HCT116 (cell line): Measurements from ENCODE around the gene PRKACG. TPM values are rescaled to one million over a fixed set of nuclear protein-coding genes. Genes with fewer than 3 reads are reported as not detected.

Experiments used
- ATAC-seq: fragments of 200-7000 bp; cut with Tn5 transposase; 2 replicates; pipeline ENCODE4 v1.9.1; 2020; ENCODE audit warnings: mild to moderate bottlenecking, moderate library complexity
- BruUV-seq: library from RNA; stranded (reverse); fragments of 400-500 nt; replicated peaks from 2 replicates; lab custom pipeline; 2021; lab: Mats Ljungman, UMichigan
- CTCF ChIA-PET: fragments of 300-600 bp; sonication (Branson Sonifier 250); formaldehyde crosslinking; loops from one replicate; lab custom pipeline; 2021; ENCODE audit warnings: antibody characterized with exemption; lab: Charles Lee
- POLR2A ChIA-PET: fragments of 300-600, 350-600 bp; sonication (Branson Sonifier 250); formaldehyde crosslinking; loops from one replicate; lab custom pipeline; 2021; ENCODE audit warnings: antibody characterized with exemption; lab: Charles Lee
- RAD21 ChIA-PET, 2 experiments: fragments of 300-600 bp; sonication (Branson Sonifier 250); formaldehyde crosslinking; loops; one replicate each; lab custom pipeline; 2023; ENCODE audit warnings: low total read pairs in 2 of 2; ENCODE audit not compliant: uncharacterized antibody in 2 of 2, unreplicated experiment in 2 of 2, low non-redundant PET in 1 of 2; lab: Charles Lee
- DNase-seq: peaks from one replicate; pipeline ENCODE4 v3.0.0-alpha.2; 2010; ENCODE audit warnings: low read depth, low spot score
- H2AFZ ChIP-seq: fragments of 200-600 bp; shearing (Covaris generic), sonication (generic); 2 replicates; pipeline ENCODE4 v1.6.1; 2017; ENCODE audit warnings: low read depth, mixed run types, mixed read lengths, antibody characterized with exemption, low read length; ENCODE audit not compliant: poor library complexity, severe bottlenecking
- H3K27ac ChIP-seq: 2 replicates; pipeline ENCODE4 v1.5.1; 2012; ENCODE audit warnings: low read depth, low read length
- H3K27me3 ChIP-seq: fragments of 200-600 bp; sonication (generic); 2 replicates; pipeline ENCODE4 v1.6.1; 2016; ENCODE audit warnings: mixed run types, low read length, mixed read lengths; ENCODE audit not compliant: insufficient read depth
- H3K36me3 ChIP-seq, 2 experiments: fragments of 200-500 bp in 1 of 2; fragments of 200-600 bp in 1 of 2; sonication (Bioruptor generic) in 1 of 2; sonication (generic) in 1 of 2; 2 replicates each; pipeline versions ENCODE4 v1.5.1 to v1.6.1; 2014 to 2016; ENCODE audit warnings: low read length in 2 of 2, inconsistent platforms in 1 of 2, mixed read lengths in 1 of 2, mixed run types in 1 of 2; ENCODE audit not compliant: insufficient read depth in 2 of 2, control insufficient read depth in 1 of 2
- H3K4me1 ChIP-seq, 2 experiments: fragments of 200-600 bp in 1 of 2; sonication (generic) in 1 of 2; 2 replicates each; pipeline versions ENCODE4 v1.5.1 to v1.6.1; 2012 to 2017; ENCODE audit warnings: low read length in 2 of 2, inconsistent platforms in 1 of 2, mild to moderate bottlenecking in 1 of 2, mixed read lengths in 1 of 2, mixed run types in 1 of 2, moderate library complexity in 1 of 2; ENCODE audit not compliant: insufficient read depth in 2 of 2, control insufficient read depth in 1 of 2
- H3K4me2 ChIP-seq: fragments of 200-600 bp; sonication (generic); 2 replicates; pipeline ENCODE4 v1.6.1; 2017; ENCODE audit warnings: mixed run types, low read length, mixed read lengths
- H3K4me3 ChIP-seq, 2 experiments: fragments of 200-600 bp in 1 of 2; sonication (generic) in 1 of 2; replicated peaks in 1 of 2; 2 replicates each; pipeline ENCODE4 v1.5.1; 2011 to 2016; ENCODE audit warnings: low read length in 2 of 2, control low read depth in 1 of 2, low read depth in 1 of 2, mild to moderate bottlenecking in 1 of 2, mixed read lengths in 1 of 2, mixed run types in 1 of 2
- H3K79me2 ChIP-seq: fragments of 200-600 bp; sonication (generic); 2 replicates; pipeline ENCODE4 v1.6.1; 2017; ENCODE audit warnings: mild to moderate bottlenecking, mixed run types, low read length, moderate library complexity, mixed read lengths; ENCODE audit not compliant: insufficient read depth
- H3K9ac ChIP-seq: fragments of 200-600 bp; sonication (generic); 2 replicates; pipeline ENCODE4 v1.6.1; 2016; ENCODE audit warnings: low read length, mixed read lengths
- H3K9me2 ChIP-seq: fragments of 200-600 bp; sonication (generic), shearing (Covaris generic); 2 replicates; pipeline ENCODE4 v1.6.1; 2017; ENCODE audit warnings: mixed run types, mild to moderate bottlenecking, moderate library complexity; ENCODE audit not compliant: insufficient read depth
- H3K9me3 ChIP-seq, 2 experiments: fragments of 200-500 bp in 1 of 2; fragments of 200-600 bp in 1 of 2; sonication (Bioruptor generic) in 1 of 2; sonication (generic) in 1 of 2; 2 replicates each; pipeline ENCODE4 v1.6.1; 2014 to 2017; ENCODE audit warnings: low read length in 2 of 2, mixed read lengths in 2 of 2, inconsistent platforms in 1 of 2, low read depth in 1 of 2, mild to moderate bottlenecking in 1 of 2, mixed run types in 1 of 2, moderate library complexity in 1 of 2; ENCODE audit not compliant: control insufficient read depth in 1 of 2, insufficient read depth in 1 of 2
- H4K20me1 ChIP-seq: fragments of 200-600 bp; sonication (generic), shearing (Covaris generic); 2 replicates; pipeline ENCODE4 v1.6.1; 2017; ENCODE audit warnings: mixed run types, mild to moderate bottlenecking, moderate library complexity; ENCODE audit not compliant: insufficient read depth
- ATF3 ChIP-seq: IDR thresholded peaks from 2 replicates; pipeline ENCODE4 v1.6.1; 2012
- CEBPB ChIP-seq: IDR thresholded peaks from 2 replicates; pipeline ENCODE4 v1.6.1; 2012; ENCODE audit warnings: low read depth
- EGR1 ChIP-seq: IDR thresholded peaks from 2 replicates; pipeline ENCODE4 v1.6.1; 2012; ENCODE audit warnings: low read depth
- ELF1 ChIP-seq: IDR thresholded peaks from 2 replicates; pipeline ENCODE4 v1.6.1; 2012; ENCODE audit warnings: low read depth, borderline replicate concordance
- EZH2 ChIP-seq: fragments of 200-600 bp; sonication (generic); IDR thresholded peaks from 2 replicates; pipeline ENCODE4 v1.6.1; 2017; ENCODE audit warnings: antibody characterized with exemption, mixed run types
- MAX ChIP-seq: IDR thresholded peaks from 2 replicates; pipeline ENCODE4 v1.6.1; 2012
- POLR2A ChIP-seq: IDR thresholded peaks from 2 replicates; pipeline ENCODE4 v1.7.0; 2011; ENCODE audit warnings: borderline replicate concordance; ENCODE audit not compliant: insufficient read depth, insufficient read length; ENCODE audit errors: extremely low read depth
- POLR2AphosphoS5 ChIP-seq: IDR thresholded peaks from 2 replicates; pipeline ENCODE4 v1.6.1; 2011; ENCODE audit warnings: mild to moderate bottlenecking, low read depth, low read length, moderate library complexity
- TCF7L2 ChIP-seq: IDR thresholded peaks from 2 replicates; pipeline ENCODE4 v1.7.0; 2011; ENCODE audit warnings: borderline replicate concordance, inconsistent platforms; ENCODE audit not compliant: insufficient read depth, insufficient read length; ENCODE audit errors: extremely low read depth
- YY1 ChIP-seq: IDR thresholded peaks from 2 replicates; pipeline ENCODE4 v1.6.1; 2011; ENCODE audit warnings: low read length, low read depth, moderate library complexity, mild to moderate bottlenecking; ENCODE audit not compliant: insufficient replicate concordance; ENCODE audit errors: extremely low read depth
- ZFX ChIP-seq: fragments of 450-650 bp; IDR thresholded peaks from 2 replicates; pipeline ENCODE4 v1.6.1; 2017
- intact Hi-C: fragments of 100-400 bp; cut with micrococcal nuclease; formaldehyde crosslinking; loops from 2 replicates; pipeline ENCODE4 v1.10.0; 2022
- total RNA-seq: library from RNA; stranded (reverse); gene quantifications from one replicate; pipeline ENCODE4 v1.2.1, GENCODE V29; 2021; ENCODE audit not compliant: unreplicated experiment

The PRKACG gene
- total RNA-seq, 1 experiment from 2014 or later: not detected

- no peak for TF ChIP-seq EZH2
- no peak for TF ChIP-seq TCF7L2
- no peak for TF ChIP-seq ZFX
- no peak for TF ChIP-seq CEBPB
- TF ChIP-seq ELF1: no peak
Observed at GRCh38 chr9:69013382-69013727, 558 bp downstream of the PRKACG start (continued).

GRCh38 chr9:69012696-69013381 is 1.1 kb downstream of the PRKACG start:
- no TSS peak for BruUV-seq
- Histone ChIP-seq H2AFZ (no peak overlapping the region), H3K9me2 (no peaks in the 10 kb centered on the region), H3K27ac (no peak overlapping the region), H3K4me3 (no peak overlapping the region), H3K9ac (no peak overlapping the region), H4K20me1 (no peaks in the 10 kb centered on the region), H3K4me2 (no peak overlapping the region), H3K79me2 (no peaks in the 10 kb centered on the region), H3K36me3 (no peaks in the 10 kb centered on the region), H3K4me1 (no peaks in the 10 kb centered on the region), H3K27me3 (peaks cover 14% of the 10 kb centered on the region; the same call in 1 of the 2 replicates), H3K9me3 (no peaks in the 10 kb centered on the region)
- POLR2A ChIA-PET: no interaction called here
- CTCF ChIA-PET: no interaction called here
- ATAC-seq (no peak), DNase-seq (no peak)
- intact Hi-C loops: no loop called here
- RAD21 ChIA-PET: no interaction called here
- TF ChIP-seq ATF3 (no peak), ZFX (no peak), EZH2 (no peak), MAX (no peak), POLR2A (no peak)

- ChIA-PET POLR2A (no interaction called here), RAD21 (no interaction called here), CTCF (no interaction called here)
- no peak overlapping the region for H3K4me3 ChIP-seq
- H4K20me1 ChIP-seq: no peaks in the 10 kb centered on the region
- TF ChIP-seq YY1 (no peak), CEBPB (no peak), EGR1 (no peak), POLR2AphosphoS5 (no peak)
- H3K4me2 ChIP-seq: no peak overlapping the region
- H3K9me3 ChIP-seq: no peaks in the 10 kb centered on the region
- no peaks in the 10 kb centered on the region for H3K9me2 ChIP-seq
- no TSS peak for BruUV-seq
- H3K79me2 ChIP-seq: no peaks in the 10 kb centered on the region
- peaks cover 7% of the 10 kb centered on the region; the same call in 1 of the 2 replicates for H3K27me3 ChIP-seq
- no peak overlapping the region for H2AFZ ChIP-seq
- no peaks in the 10 kb centered on the region for H3K36me3 ChIP-seq
- ATAC-seq: no peak
- no peak overlapping the region for H3K9ac ChIP-seq
- H3K27ac ChIP-seq: no peak overlapping the region
- intact Hi-C loops: no loop called here
- no peaks in the 10 kb centered on the region for H3K4me1 ChIP-seq
- no peak for DNase-seq
Observed at GRCh38 chr9:69009708-69010107, 4.2 kb downstream of the PRKACG start.
